Prostate gland (tissue), 2 donors: Measurements from ENCODE around the gene ATP8B2. TPM values are rescaled to one million over a fixed set of nuclear protein-coding genes. Genes with fewer than 3 reads are reported as not detected.
"Not testable (repeated sequence)": the region's sequence is repeated elsewhere in the genome, so short reads cannot be mapped to it uniquely, and the experiment has no call there.

Experiments used
- DNase-seq: peaks from one replicate; pipeline ENCODE4 v3.0.0-alpha.2; 2019; ENCODE audit warnings: low spot score
- H3K27ac ChIP-seq, 2 donors: fragments of 200-600 bp; sonication (generic); 2 replicates each; pipeline ENCODE4 v1.5.1; 2017 to 2019
- H3K27me3 ChIP-seq: fragments of 200-600 bp; sonication (generic); replicated peaks from 2 replicates; pipeline ENCODE4 v1.5.1; 2019; ENCODE audit not compliant: insufficient read depth
- H3K36me3 ChIP-seq, 2 donors: fragments of 200-600 bp; sonication (generic); 1 replicate in 1 of 2; 2 replicates in 1 of 2; pipeline versions ENCODE4 v1.5.1 to v1.8.1; 2017 to 2019
- H3K4me1 ChIP-seq: fragments of 200-600 bp; sonication (generic); replicated peaks from 2 replicates; pipeline ENCODE4 v1.5.1; 2019
- H3K4me3 ChIP-seq, 2 donors: fragments of 200-600 bp; sonication (generic); 2 replicates each; pipeline ENCODE4 v1.5.1; 2017 to 2019
- H3K9me3 ChIP-seq: fragments of 200-600 bp; sonication (generic); 2 replicates; pipeline ENCODE4 v1.5.1; 2017
- CTCF ChIP-seq, 4 experiments: fragments of 200-600 bp in 2 of 4; fragments of 450-650 bp in 2 of 4; sonication (generic) in 2 of 4; IDR thresholded peaks; 1 replicate in 3 of 4; 2 replicates in 1 of 4; pipeline ENCODE4 v1.5.1; 2016 to 2019; ENCODE audit warnings: antibody characterized with exemption in 4 of 4, mild to moderate bottlenecking in 2 of 4, moderate library complexity in 2 of 4
- POLR2A ChIP-seq: fragments of 450-650 bp; IDR thresholded peaks from one replicate; pipeline ENCODE4 v1.6.1; 2016; ENCODE audit warnings: antibody characterized with exemption, mild to moderate bottlenecking
- POLR2AphosphoS5 ChIP-seq: sonication (generic); formaldehyde crosslinking; IDR thresholded peaks from one replicate; pipeline ENCODE4 v1.6.1; 2017; ENCODE audit warnings: antibody characterized with exemption
- WGBS: methylation state at CpG from one replicate; pipeline ENCODE4 v1.1.5; 2018; 5-methylcytosine and 5-hydroxymethylcytosine counted together
- intact Hi-C: fragments of 100-400 bp; cut with DNase I; formaldehyde crosslinking; loops from one replicate; pipeline ENCODE4 v1.14.2; 2022
- total RNA-seq, 2 donors: library from RNA; depleted of rRNA; stranded (reverse); fragments of >200 nt; gene quantifications; one replicate each; pipeline ENCODE4 v1.1.0, GENCODE V29; 2016

Gene ATP8B2
- 100 to 1,000 TPM in 1 of 2 donors, 10 to 100 TPM in 1; 88.9 to 171 TPM for total RNA-seq

- Histone ChIP-seq H3K9me3 (no peaks in the 10 kb centered on the region), H3K4me1 (peaks cover 13% of the 10 kb centered on the region), H3K27ac (peak within 1 kb of the TSS; percentile 95 to 96), H3K27me3 (no peaks in the 10 kb centered on the region), H3K36me3 (no peaks in the 10 kb centered on the region), H3K4me3 (peak within 1 kb of the TSS; percentile 69 to 79)
- peak; percentile 69 for DNase-seq
- intact Hi-C loops, result no loop called here
- under 1% methylated on average over 56 of the region's 56 CpGs for WGBS
- peak; percentile 75 for TF ChIP-seq POLR2AphosphoS5
- TF ChIP-seq POLR2A, result no peak
- peak; percentile 92 to 94 (median 93) for TF ChIP-seq CTCF (IDR thresholded peaks at IDR 0.05)
Observed at GRCh38 chr1:154324669-154325582, at the start of gene ATP8B2. ATP8B2 (plus strand) TSS chr1:154325525; CDS start chr1:154328142, 2,617 bp downstream.

- no peak for TF ChIP-seq POLR2A
- TF ChIP-seq CTCF (IDR thresholded peaks at IDR 0.05), result no peak
- no peak for TF ChIP-seq POLR2AphosphoS5
- intact Hi-C loops, result loop anchor here (10.0 kb wide), 1 partner anchor 482 kb away; no protein-coding TSS in a partner anchor
- H3K36me3 ChIP-seq, result peaks cover 0 to 9% of the 10 kb centered on the region in 2 donors
- no peak for DNase-seq
- peaks cover 3% of the 10 kb centered on the region for H3K4me1 ChIP-seq
- no peaks in the 10 kb centered on the region for H3K9me3 ChIP-seq
- H3K27ac ChIP-seq, result no peak overlapping the region
- WGBS, result 86% methylated on average over 7 of the region's 7 CpGs
- no peaks in the 10 kb centered on the region for H3K27me3 ChIP-seq
- H3K4me3 ChIP-seq, result no peak overlapping the region
Observed at GRCh38 chr1:154276797-154277196, 48.5 kb upstream of the ATP8B2 start.

- H3K4me3 ChIP-seq, intact Hi-C loops: not testable (repeated sequence)
- WGBS, result 93% methylated on average over 23 of the region's 30 CpGs
Observed at GRCh38 chr1:154287591-154287990, 37.7 kb upstream of the ATP8B2 start.

GRCh38 chr1:154288661-154289060 is 36.7 kb upstream of the ATP8B2 start:
- Histone ChIP-seq H3K27me3 (no peaks in the 10 kb centered on the region), H3K27ac (no peak overlapping the region), H3K4me3 (no peak overlapping the region), H3K9me3 (no peaks in the 10 kb centered on the region), H3K36me3 (no peaks in the 10 kb centered on the region), H3K4me1 (no peaks in the 10 kb centered on the region)
- no peak for TF ChIP-seq POLR2AphosphoS5
- no peak for TF ChIP-seq POLR2A
- TF ChIP-seq CTCF (IDR thresholded peaks at IDR 0.05), result no peak
- DNase-seq, result no peak
- WGBS, result 60% methylated on average over 3 of the region's 3 CpGs
- intact Hi-C loops, result no loop called here

More at GRCh38 chr1:154287591-154287990, 37.7 kb upstream of the ATP8B2 start:
- not testable (repeated sequence) for H3K9me3 ChIP-seq, H3K36me3 ChIP-seq, H3K4me1 ChIP-seq, H3K27me3 ChIP-seq, H3K27ac ChIP-seq, DNase-seq

- H3K27me3 ChIP-seq, result no peaks in the 10 kb centered on the region
- H3K9me3 ChIP-seq, result no peaks in the 10 kb centered on the region
- intact Hi-C loops, result no loop called here
- no peaks in the 10 kb centered on the region for H3K36me3 ChIP-seq
- no peak for TF ChIP-seq POLR2AphosphoS5
- no peak for TF ChIP-seq POLR2A
- no peak for TF ChIP-seq CTCF (IDR thresholded peaks at IDR 0.05)
- H3K4me3 ChIP-seq, result no peak overlapping the region
- H3K27ac ChIP-seq, result no peak overlapping the region
- 86% methylated on average over 1 of the region's 1 CpG for WGBS
- DNase-seq, result no peak
- H3K4me1 ChIP-seq, result no peaks in the 10 kb centered on the region
Observed at GRCh38 chr1:154290921-154291320, 34.4 kb upstream of the ATP8B2 start.
